Activated CD8-positive, alpha-beta T cell treated with anti-CD3 and anti-CD28 coated beads, Interleukin-2, amount 10 ng/mL, durations not matched to agents 7 days and 5 days (primary cell): ENCODE measurements around the gene PNKD. TPM values are rescaled to one million over a fixed set of nuclear protein-coding genes. Genes with fewer than 3 reads are reported as not detected.

Experiments
- ATAC-seq: fragments of 150-1000 bp; cut with Tn5 transposase; one replicate; pipeline ENCODE4 v1.10.0; 2021; ENCODE audit warnings: moderate library complexity
- CTCF ChIA-PET: fragments of 350-600 bp; sonication (Branson Sonifier 250); formaldehyde crosslinking; loops from one replicate; lab custom pipeline; 2021; ENCODE audit warnings: antibody characterized with exemption; lab: Charles Lee
- POLR2A ChIA-PET: fragments of 350-600 bp; sonication (Branson Sonifier 250); formaldehyde crosslinking; loops from one replicate; lab custom pipeline; 2021; ENCODE audit warnings: antibody characterized with exemption; lab: Charles Lee
- DNase-seq: peaks from one replicate; pipeline ENCODE4 v3.0.0-alpha.2; 2020
- H3K27ac Mint-ChIP-seq: one replicate; pipeline ENCODE4 v1.8.0; 2021; ENCODE audit warnings: mild to moderate bottlenecking, mixed read lengths
- H3K27me3 Mint-ChIP-seq: one replicate; pipeline ENCODE4 v1.8.0; 2021; ENCODE audit warnings: low read depth, mixed read lengths
- H3K36me3 Mint-ChIP-seq: one replicate; pipeline ENCODE4 v1.8.0; 2021; ENCODE audit warnings: low read depth, mixed read lengths
- H3K4me1 Mint-ChIP-seq: one replicate; pipeline ENCODE4 v1.8.0; 2021; ENCODE audit warnings: low read depth, mixed read lengths
- H3K4me3 Mint-ChIP-seq: one replicate; pipeline ENCODE4 v1.8.0; 2021; ENCODE audit warnings: mild to moderate bottlenecking, mixed read lengths
- H3K9me3 Mint-ChIP-seq: one replicate; pipeline ENCODE4 v1.8.0; 2022; ENCODE audit warnings: mixed read lengths; ENCODE audit not compliant: insufficient read depth
- total RNA-seq, 2 experiments: library from RNA; stranded (reverse); gene quantifications; one replicate each; pipeline ENCODE4 v1.2.3, GENCODE V29; 2021

The PNKD gene
- total RNA-seq, 2 experiments from 2014 or later: 36.7 to 37.6 TPM

GRCh38 chr2:218332920-218333645, 62.8 kb downstream of the PNKD start:
- ATAC-seq (no peak), DNase-seq (no peak)
- CTCF ChIA-PET: no interaction called here
- Mint-ChIP-seq H3K4me1 (no peaks in the 10 kb centered on the region), H3K4me3 (no peak overlapping the region), H3K9me3 (no peaks in the 10 kb centered on the region), H3K27ac (peak overlapping the region; percentile 40), H3K27me3 (no peaks in the 10 kb centered on the region), H3K36me3 (no peaks in the 10 kb centered on the region)
- POLR2A ChIA-PET: interaction anchor here (0.6 kb wide), 1 partner anchor 46 kb away, joined by 3 read pairs; no protein-coding TSS in a partner anchor

- ChIA-PET CTCF (no interaction called here), POLR2A (no interaction called here)
- no peaks in the 10 kb centered on the region for H3K9me3 Mint-ChIP-seq
- no peaks in the 10 kb centered on the region for H3K4me1 Mint-ChIP-seq
- no peak overlapping the region for H3K4me3 Mint-ChIP-seq
- no peaks in the 10 kb centered on the region for H3K36me3 Mint-ChIP-seq
- DNase-seq (no peak), ATAC-seq (no peak)
- H3K27me3 Mint-ChIP-seq: no peaks in the 10 kb centered on the region
- H3K27ac Mint-ChIP-seq: no peak overlapping the region
These were observed 64.2 kb downstream of the PNKD start for GRCh38 chr2:218334531-218334930.

- no peak for ATAC-seq
- Mint-ChIP-seq H3K27ac (no peak overlapping the region), H3K4me3 (no peak overlapping the region), H3K9me3 (no peaks in the 10 kb centered on the region), H3K4me1 (no peaks in the 10 kb centered on the region), H3K36me3 (no peaks in the 10 kb centered on the region), H3K27me3 (no peaks in the 10 kb centered on the region)
- ChIA-PET POLR2A (no interaction called here), CTCF (no interaction called here)
- DNase-seq: no peak
These were observed 70.3 kb downstream of the PNKD start for GRCh38 chr2:218340656-218341055.

- ChIA-PET CTCF (no interaction called here), POLR2A (no interaction called here)
- no peaks in the 10 kb centered on the region for H3K27me3 Mint-ChIP-seq
- H3K9me3 Mint-ChIP-seq: no peaks in the 10 kb centered on the region
- no peak overlapping the region for H3K4me3 Mint-ChIP-seq
- ATAC-seq (no peak), DNase-seq (no peak)
- H3K36me3 Mint-ChIP-seq: no peaks in the 10 kb centered on the region
- H3K4me1 Mint-ChIP-seq: no peaks in the 10 kb centered on the region
- no peak overlapping the region for H3K27ac Mint-ChIP-seq
These were observed 71.1 kb downstream of the PNKD start for GRCh38 chr2:218341381-218341780.

- H3K4me1 Mint-ChIP-seq: no peaks in the 10 kb centered on the region
- no peaks in the 10 kb centered on the region for H3K36me3 Mint-ChIP-seq
- ChIA-PET CTCF (no interaction called here), POLR2A (interaction anchor here (0.5 kb wide), 1 partner anchor 37 kb away, joined by 3 read pairs; no protein-coding TSS in a partner anchor)
- no peak overlapping the region for H3K4me3 Mint-ChIP-seq
- no peaks in the 10 kb centered on the region for H3K27me3 Mint-ChIP-seq
- no peak overlapping the region for H3K27ac Mint-ChIP-seq
- DNase-seq (no peak), ATAC-seq (no peak)
- no peaks in the 10 kb centered on the region for H3K9me3 Mint-ChIP-seq
These were observed 72.5 kb downstream of the PNKD start for GRCh38 chr2:218342837-218343236.

- Mint-ChIP-seq H3K36me3 (no peaks in the 10 kb centered on the region), H3K4me1 (no peaks in the 10 kb centered on the region), H3K27ac (no peak overlapping the region), H3K9me3 (no peaks in the 10 kb centered on the region), H3K4me3 (no peak overlapping the region), H3K27me3 (no peaks in the 10 kb centered on the region)
- POLR2A ChIA-PET: no interaction called here
- ATAC-seq (no peak), DNase-seq (no peak)
- CTCF ChIA-PET: no interaction called here
These were observed 73.3 kb downstream of the PNKD start for GRCh38 chr2:218343591-218343990.

- no peaks in the 10 kb centered on the region for H3K9me3 Mint-ChIP-seq
These were observed 73.9 kb downstream of the PNKD start for GRCh38 chr2:218344090-218344754.

GRCh38 chr2:218344755-218345417, 74.6 kb downstream of the PNKD start:
- H3K27ac Mint-ChIP-seq: no peak overlapping the region
- CTCF ChIA-PET: no interaction called here
- H3K4me3 Mint-ChIP-seq: no peak overlapping the region
- H3K27me3 Mint-ChIP-seq: no peaks in the 10 kb centered on the region
- peaks cover 4% of the 10 kb centered on the region for H3K9me3 Mint-ChIP-seq
- DNase-seq (no peak), ATAC-seq (no peak)
- no peaks in the 10 kb centered on the region for H3K36me3 Mint-ChIP-seq
- H3K4me1 Mint-ChIP-seq: no peaks in the 10 kb centered on the region
- POLR2A ChIA-PET: no interaction called here

More at GRCh38 chr2:218344090-218344754, 73.9 kb downstream of the PNKD start:
- no peaks in the 10 kb centered on the region for H3K27me3 Mint-ChIP-seq
- ChIA-PET CTCF (no interaction called here), POLR2A (no interaction called here)
- no peak for DNase-seq
- H3K4me1 Mint-ChIP-seq: no peaks in the 10 kb centered on the region
- no peak overlapping the region for H3K27ac Mint-ChIP-seq
- ATAC-seq: no peak
- H3K4me3 Mint-ChIP-seq: no peak overlapping the region
- H3K36me3 Mint-ChIP-seq: no peaks in the 10 kb centered on the region

GRCh38 chr2:218345491-218346236, 75.3 kb downstream of the PNKD start:
- CTCF ChIA-PET: no interaction called here
- DNase-seq: no peak
- Mint-ChIP-seq H3K4me3 (no peak overlapping the region), H3K4me1 (no peaks in the 10 kb centered on the region), H3K36me3 (no peaks in the 10 kb centered on the region), H3K27ac (no peak overlapping the region), H3K9me3 (peaks cover 6% of the 10 kb centered on the region), H3K27me3 (no peaks in the 10 kb centered on the region)
- ATAC-seq: no peak
- POLR2A ChIA-PET: no interaction called here

- CTCF ChIA-PET: interaction anchor here (0.9 kb wide), 1 partner anchor 9 kb away, joined by 3 read pairs; the partner anchor contains the start of gene CATIP
- POLR2A ChIA-PET: no interaction called here
- H3K36me3 Mint-ChIP-seq: no peaks in the 10 kb centered on the region
These were observed 76.9 kb downstream of the PNKD start for GRCh38 chr2:218347172-218347571.

GRCh38 chr2:218354045-218354444, 83.7 kb downstream of the PNKD start:
- DNase-seq: no peak
- peaks cover 6% of the 10 kb centered on the region for H3K27me3 Mint-ChIP-seq
- ChIA-PET POLR2A (no interaction called here), CTCF (interaction anchor here (5.8 kb wide), 1 partner anchor 51 kb away, joined by 62 read pairs; no protein-coding TSS in a partner anchor)
- no peak for ATAC-seq
- H3K27ac Mint-ChIP-seq: no peak overlapping the region
- H3K9me3 Mint-ChIP-seq: peaks cover 21% of the 10 kb centered on the region
- no peak overlapping the region for H3K4me3 Mint-ChIP-seq
- no peaks in the 10 kb centered on the region for H3K36me3 Mint-ChIP-seq
- no peaks in the 10 kb centered on the region for H3K4me1 Mint-ChIP-seq

More at GRCh38 chr2:218347172-218347571, 76.9 kb downstream of the PNKD start:
- Mint-ChIP-seq H3K27me3 (peaks cover 2% of the 10 kb centered on the region), H3K9me3 (peaks cover 17% of the 10 kb centered on the region), H3K27ac (no peak overlapping the region), H3K4me3 (no peak overlapping the region), H3K4me1 (no peaks in the 10 kb centered on the region)
- no peak for DNase-seq
- no peak for ATAC-seq
